ENCODE measurements around the gene EYS.

GRCh38 chr6:64732888-64733287, 974.1 kb downstream of the EYS start:
- no peak for TF ChIP-seq MEF2A (IDR thresholded peaks at IDR 0.05; ENCODE audit: control insufficient read depth, low read depth, low read length)
- TF ChIP-seq BRCA1 (IDR thresholded peaks at IDR 0.05), result no peak
- TF ChIP-seq BRCA1 (CRISPR knock-in tag; IDR thresholded peaks at IDR 0.05), result no peak
- no peak for TF ChIP-seq POLR2A (conservative IDR thresholded peaks at IDR 0.05)
- no peak for TF ChIP-seq JUNB (CRISPR knock-in tag; conservative IDR thresholded peaks at IDR 0.05)
- TF ChIP-seq HIVEP1 (CRISPR knock-in tag; IDR thresholded peaks at IDR 0.05), result no peak
- no peak for TF ChIP-seq ATF1 (CRISPR knock-in tag; IDR thresholded peaks at IDR 0.05)
- TF ChIP-seq ATF1 (tag; IDR thresholded peaks at IDR 0.05), result no peak
- no peak for TF ChIP-seq POLR2AphosphoS2 (IDR thresholded peaks at IDR 0.05; ENCODE audit: low read length)
